ENCODE measurements around the gene TYMS.

Gene TYMS

DNA sequence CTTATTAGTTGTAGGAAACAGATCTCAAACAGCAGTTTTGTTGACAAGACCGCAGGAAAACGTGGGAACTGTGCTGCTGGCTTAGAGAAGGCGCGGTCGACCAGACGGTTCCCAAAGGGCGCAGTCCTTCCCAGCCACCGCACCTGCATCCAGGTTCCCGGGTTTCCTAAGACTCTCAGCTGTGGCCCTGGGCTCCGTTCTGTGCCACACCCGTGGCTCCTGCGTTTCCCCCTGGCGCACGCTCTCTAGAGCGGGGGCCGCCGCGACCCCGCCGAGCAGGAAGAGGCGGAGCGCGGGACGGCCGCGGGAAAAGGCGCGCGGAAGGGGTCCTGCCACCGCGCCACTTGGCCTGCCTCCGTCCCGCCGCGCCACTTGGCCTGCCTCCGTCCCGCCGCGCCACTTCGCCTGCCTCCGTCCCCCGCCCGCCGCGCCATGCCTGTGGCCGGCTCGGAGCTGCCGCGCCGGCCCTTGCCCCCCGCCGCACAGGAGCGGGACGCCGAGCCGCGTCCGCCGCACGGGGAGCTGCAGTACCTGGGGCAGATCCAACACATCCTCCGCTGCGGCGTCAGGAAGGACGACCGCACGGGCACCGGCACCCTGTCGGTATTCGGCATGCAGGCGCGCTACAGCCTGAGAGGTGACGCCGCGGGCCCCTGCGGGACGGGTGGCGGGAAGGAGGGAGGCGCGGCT lies at the start of gene TYMS:
Gene TYMS, plus strand, starts transcription at position 343 of the 690 bp plus-strand sequence. Its CDS starts 90 bp downstream, at position 433.
- Mint-ChIP-seq H3K27me3 (ENCODE audit: low read depth) (no peaks in the 10 kb centered on the region), H3K9me3 (peaks cover 4% of the 10 kb centered on the region), H3K36me3 (ENCODE audit: low read depth) (peaks cover 47% of the 10 kb centered on the region), H3K4me1 (ENCODE audit: low read depth) (peaks cover 38% of the 10 kb centered on the region), H3K27ac (peak within 1 kb of the TSS; percentile 95), H3K4me3 (peak within 1 kb of the TSS; percentile 97)
- DNase-seq (ENCODE audit: low spot score), result peak; percentile 64

DNA sequence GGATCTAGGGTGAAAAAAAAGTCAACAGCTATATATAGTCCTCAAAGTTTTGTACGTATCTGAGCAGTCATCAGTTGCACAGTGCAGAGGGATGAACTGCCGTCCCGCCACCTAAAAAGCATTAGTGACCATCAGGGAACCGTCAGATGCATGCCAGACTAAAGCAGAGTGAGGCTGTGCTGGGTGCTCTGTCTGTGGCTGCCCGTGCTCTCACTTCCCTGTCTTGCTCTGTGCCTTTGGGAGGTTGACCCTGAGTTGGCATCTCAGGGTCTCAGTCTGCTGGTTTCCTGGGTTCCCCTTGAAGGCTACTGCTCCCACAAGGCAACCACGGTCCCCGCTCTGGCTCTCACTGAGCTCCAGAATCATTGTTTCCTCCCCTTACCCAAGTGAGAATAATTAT lies 49.5 kb upstream of the TYMS start:
- H3K27ac Mint-ChIP-seq, result no peak overlapping the region

DNA sequence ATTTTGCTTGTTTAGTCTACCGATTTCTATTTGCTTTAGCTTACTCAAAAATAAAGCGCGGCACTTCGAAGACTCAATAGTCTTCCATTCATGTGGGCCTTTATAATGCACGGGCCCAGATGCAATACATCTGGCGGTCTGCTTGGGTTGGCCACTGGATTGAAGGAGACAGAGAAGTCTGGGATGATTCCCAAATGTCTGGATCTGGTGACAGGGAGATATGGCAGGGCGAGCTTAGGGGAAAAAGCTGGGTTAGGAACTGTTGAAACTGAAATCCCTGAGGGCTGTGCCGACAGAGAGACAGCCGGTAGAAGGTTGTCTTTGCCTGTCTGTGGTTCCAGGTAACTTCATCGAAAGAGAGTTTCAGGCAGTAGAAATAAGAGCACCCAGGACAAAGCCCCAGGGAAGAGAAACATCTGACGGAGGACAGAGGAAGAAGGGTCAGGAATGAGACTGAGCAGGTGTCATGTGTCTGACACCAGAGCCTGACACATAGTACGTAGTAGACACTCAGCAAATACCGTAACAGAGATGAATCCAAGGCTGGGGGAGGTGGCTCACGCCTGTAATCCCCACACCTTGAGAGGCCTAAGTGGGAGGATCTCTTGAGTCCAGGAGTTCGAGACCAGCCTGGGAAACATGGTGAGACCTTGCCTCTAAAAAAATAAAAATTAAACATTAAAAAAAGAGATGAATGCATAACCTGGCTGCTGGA lies 47.1 kb upstream of the TYMS start:
- H3K36me3 Mint-ChIP-seq (ENCODE audit: low read depth), result no peaks in the 10 kb centered on the region
- no peak for DNase-seq (ENCODE audit: low spot score)
- H3K27me3 Mint-ChIP-seq (ENCODE audit: low read depth), result peaks cover 9% of the 10 kb centered on the region
- H3K27ac Mint-ChIP-seq, result no peak overlapping the region
- no peaks in the 10 kb centered on the region for H3K4me1 Mint-ChIP-seq (ENCODE audit: low read depth)
- no peak overlapping the region for H3K4me3 Mint-ChIP-seq
- H3K9me3 Mint-ChIP-seq, result no peaks in the 10 kb centered on the region

More for the DNA sequence above, 49.5 kb upstream of the TYMS start:
- Mint-ChIP-seq H3K4me1 (ENCODE audit: low read depth) (no peaks in the 10 kb centered on the region), H3K27me3 (ENCODE audit: low read depth) (peaks cover 13% of the 10 kb centered on the region), H3K9me3 (no peaks in the 10 kb centered on the region), H3K36me3 (ENCODE audit: low read depth) (no peaks in the 10 kb centered on the region), H3K4me3 (no peak overlapping the region)
- DNase-seq (ENCODE audit: low spot score), result no peak

DNA sequence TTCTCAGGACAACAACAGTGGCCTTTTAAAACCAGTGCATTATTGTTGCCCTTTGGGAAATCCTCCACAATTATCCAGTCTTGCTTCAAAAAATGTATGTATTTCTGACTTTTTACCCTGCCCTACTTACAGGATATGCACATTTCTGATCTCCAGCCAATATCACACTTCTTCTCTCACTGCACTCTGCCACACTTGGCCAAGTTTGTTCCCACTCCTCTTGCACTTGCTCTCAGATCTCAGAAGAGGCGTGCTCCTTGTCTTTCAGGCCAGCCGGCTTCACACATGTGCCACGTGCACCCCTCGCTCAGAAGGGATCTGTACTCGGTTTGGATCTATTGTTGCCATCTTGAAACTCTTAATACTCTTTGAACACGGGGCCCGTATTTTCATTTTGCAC lies 45.3 kb upstream of the TYMS start:
- Mint-ChIP-seq H3K36me3 (ENCODE audit: low read depth) (no peaks in the 10 kb centered on the region), H3K4me1 (ENCODE audit: low read depth) (no peaks in the 10 kb centered on the region), H3K27ac (no peak overlapping the region), H3K4me3 (no peak overlapping the region), H3K9me3 (no peaks in the 10 kb centered on the region), H3K27me3 (ENCODE audit: low read depth) (peaks cover 13% of the 10 kb centered on the region)
- DNase-seq (ENCODE audit: low spot score), result no peak

DNA sequence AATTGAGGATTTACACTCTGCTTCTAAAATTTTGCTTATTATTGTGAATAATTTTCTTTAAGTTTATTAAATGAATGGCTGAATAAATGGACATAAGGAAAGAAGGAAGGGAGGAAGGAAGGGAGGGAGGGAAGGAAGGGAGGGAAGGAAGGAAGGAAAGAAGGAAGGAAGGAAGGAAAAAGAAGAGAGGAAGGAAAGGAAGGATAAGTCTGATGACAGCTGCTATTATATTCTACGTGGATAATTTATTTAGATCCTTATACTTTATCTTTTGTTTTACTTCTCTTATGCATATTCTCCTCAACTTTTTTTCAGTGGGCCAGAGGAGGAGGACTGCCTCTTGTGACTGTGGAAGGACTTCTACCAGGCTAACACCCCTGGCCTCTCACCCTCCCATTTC lies 43.3 kb upstream of the TYMS start:
- Mint-ChIP-seq H3K4me3 (no peak overlapping the region), H3K9me3 (no peaks in the 10 kb centered on the region), H3K36me3 (ENCODE audit: low read depth) (no peaks in the 10 kb centered on the region), H3K27me3 (ENCODE audit: low read depth) (peaks cover 24% of the 10 kb centered on the region), H3K27ac (no peak overlapping the region), H3K4me1 (ENCODE audit: low read depth) (no peaks in the 10 kb centered on the region)
- DNase-seq (ENCODE audit: low spot score), result no peak

DNA sequence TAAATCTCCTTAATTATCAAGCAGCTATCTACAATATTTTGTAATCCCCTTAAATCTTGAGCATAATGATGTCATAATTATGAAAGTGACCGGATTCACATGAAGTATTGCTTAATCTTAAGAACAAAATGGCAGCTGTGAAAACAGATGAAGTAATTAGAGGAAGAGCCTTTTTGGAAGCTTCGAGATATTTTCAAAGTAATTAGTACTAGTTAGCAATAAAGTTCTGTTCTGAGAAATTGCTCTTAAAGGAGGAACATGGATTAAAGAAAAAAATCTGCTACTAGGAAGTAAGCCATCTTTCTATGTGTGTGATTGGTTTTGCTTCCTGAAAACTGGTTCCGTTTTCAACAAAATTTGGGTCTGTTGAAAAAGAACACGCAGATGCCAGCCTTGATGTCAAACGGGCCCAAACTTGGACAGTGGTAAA lies 42.3 kb upstream of the TYMS start:
- no peaks in the 10 kb centered on the region for H3K36me3 Mint-ChIP-seq (ENCODE audit: low read depth)

DNA sequence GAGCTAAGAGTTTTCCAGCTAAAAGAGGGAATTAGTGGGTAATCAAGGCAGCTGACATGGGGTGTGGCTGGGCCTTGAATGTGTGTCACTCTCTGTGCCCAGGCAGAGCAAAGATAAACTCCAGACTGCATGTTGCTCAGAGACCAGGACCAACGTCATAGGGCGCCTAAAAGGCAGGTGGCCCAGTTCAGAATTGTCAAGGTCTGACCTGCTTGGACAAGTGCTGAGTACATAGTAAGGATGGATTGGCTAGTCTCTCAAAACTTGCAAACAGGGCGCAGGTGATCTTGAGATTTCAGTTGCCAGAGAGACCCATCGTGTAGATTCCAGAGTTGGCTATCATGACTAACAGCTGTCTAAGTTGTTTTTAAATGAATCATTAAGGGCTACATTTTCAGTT lies 41.7 kb upstream of the TYMS start:
- Mint-ChIP-seq H3K4me3 (no peak overlapping the region), H3K36me3 (ENCODE audit: low read depth) (no peaks in the 10 kb centered on the region), H3K27me3 (ENCODE audit: low read depth) (peaks cover 31% of the 10 kb centered on the region), H3K9me3 (no peaks in the 10 kb centered on the region), H3K27ac (no peak overlapping the region), H3K4me1 (ENCODE audit: low read depth) (no peaks in the 10 kb centered on the region)
- no peak for DNase-seq (ENCODE audit: low spot score)

More for the DNA sequence above, 42.3 kb upstream of the TYMS start:
- H3K4me1 Mint-ChIP-seq (ENCODE audit: low read depth), result no peaks in the 10 kb centered on the region
- H3K27ac Mint-ChIP-seq, result no peak overlapping the region
- no peak for DNase-seq (ENCODE audit: low spot score)
- no peak overlapping the region for H3K4me3 Mint-ChIP-seq
- no peaks in the 10 kb centered on the region for H3K9me3 Mint-ChIP-seq
- H3K27me3 Mint-ChIP-seq (ENCODE audit: low read depth), result peaks cover 30% of the 10 kb centered on the region

DNA sequence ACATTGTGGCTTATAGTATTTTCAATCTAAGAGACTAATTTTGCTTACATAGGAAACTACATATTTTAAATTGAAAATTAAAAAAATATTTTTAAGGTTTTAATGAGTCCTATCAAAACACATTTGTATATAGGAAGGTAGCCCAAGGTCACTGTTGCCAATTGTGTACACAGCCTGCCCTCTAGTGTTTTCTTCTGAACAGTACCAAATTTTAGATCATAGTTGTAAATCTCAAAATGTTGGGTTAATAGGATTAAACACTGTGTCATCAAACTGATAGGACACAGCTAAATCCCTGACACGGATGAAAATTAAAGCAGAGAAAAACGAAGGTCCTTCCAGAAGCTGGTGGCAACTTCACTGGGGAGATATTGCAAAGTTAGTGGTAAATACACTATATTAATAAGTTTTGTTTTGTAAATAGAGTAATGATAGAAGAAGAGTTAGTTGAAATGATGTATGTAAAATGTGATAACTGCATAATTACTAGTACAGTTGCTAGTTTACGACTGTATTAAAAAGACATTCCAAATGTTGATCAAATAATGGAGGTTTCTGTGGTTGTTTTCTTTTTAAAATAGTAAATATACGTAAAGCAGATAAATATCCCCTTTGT lies 41.0 kb upstream of the TYMS start:
- Mint-ChIP-seq H3K4me3 (no peak overlapping the region), H3K9me3 (no peaks in the 10 kb centered on the region), H3K27me3 (ENCODE audit: low read depth) (peaks cover 35% of the 10 kb centered on the region), H3K27ac (no peak overlapping the region), H3K4me1 (ENCODE audit: low read depth) (no peaks in the 10 kb centered on the region), H3K36me3 (ENCODE audit: low read depth) (no peaks in the 10 kb centered on the region)
- no peak for DNase-seq (ENCODE audit: low spot score)

DNA sequence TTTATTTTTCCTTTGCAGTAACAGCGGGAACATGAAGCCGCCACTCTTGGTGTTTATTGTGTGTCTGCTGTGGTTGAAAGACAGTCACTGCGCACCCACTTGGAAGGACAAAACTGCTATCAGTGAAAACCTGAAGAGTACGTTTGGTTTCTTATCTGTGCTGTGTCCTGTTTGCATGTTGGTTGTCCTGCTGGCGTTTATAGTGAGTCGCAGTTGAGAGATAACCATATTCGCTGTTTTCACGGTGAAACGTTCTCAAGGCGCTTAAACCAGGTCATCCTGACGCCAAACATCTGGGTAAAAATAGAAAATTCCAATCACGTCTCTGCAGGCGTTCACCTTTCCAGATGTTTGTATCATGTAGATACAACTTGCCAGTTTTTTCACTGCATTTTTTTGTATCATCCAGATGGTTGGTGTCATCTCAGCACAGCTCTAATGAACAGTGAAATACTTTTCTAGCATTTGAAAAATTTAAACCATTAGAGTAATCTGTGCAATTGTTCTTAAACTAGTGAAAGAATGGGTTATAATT lies 39.4 kb upstream of the TYMS start:
- H3K36me3 Mint-ChIP-seq (ENCODE audit: low read depth), result no peaks in the 10 kb centered on the region
- no peaks in the 10 kb centered on the region for H3K4me1 Mint-ChIP-seq (ENCODE audit: low read depth)
- H3K27ac Mint-ChIP-seq, result no peak overlapping the region
- H3K4me3 Mint-ChIP-seq, result no peak overlapping the region
- DNase-seq (ENCODE audit: low spot score), result no peak
- no peaks in the 10 kb centered on the region for H3K9me3 Mint-ChIP-seq
- H3K27me3 Mint-ChIP-seq (ENCODE audit: low read depth), result peaks cover 38% of the 10 kb centered on the region

DNA sequence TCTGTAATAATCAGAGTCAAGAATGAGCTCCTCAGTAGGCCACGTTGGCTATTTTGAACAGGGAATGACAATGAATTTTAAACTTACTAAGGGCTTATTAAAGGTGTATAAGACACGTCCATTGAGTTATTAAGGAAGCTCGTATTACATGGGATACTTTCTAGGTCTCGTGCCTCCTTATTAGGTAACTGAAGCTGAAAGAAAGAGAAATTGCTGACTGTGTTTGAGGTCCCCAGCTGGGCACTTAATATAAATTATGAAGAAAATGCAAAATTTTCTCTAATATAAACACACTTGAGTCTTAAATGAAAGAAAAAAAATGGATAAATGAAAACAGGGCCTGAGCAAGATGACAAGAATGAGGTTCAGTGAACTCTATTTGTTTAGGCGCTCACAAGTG lies 38.8 kb upstream of the TYMS start:
- no peak overlapping the region for H3K27ac Mint-ChIP-seq
- H3K9me3 Mint-ChIP-seq, result no peaks in the 10 kb centered on the region
- H3K36me3 Mint-ChIP-seq (ENCODE audit: low read depth), result no peaks in the 10 kb centered on the region
- peaks cover 39% of the 10 kb centered on the region for H3K27me3 Mint-ChIP-seq (ENCODE audit: low read depth)
- no peak overlapping the region for H3K4me3 Mint-ChIP-seq
- no peaks in the 10 kb centered on the region for H3K4me1 Mint-ChIP-seq (ENCODE audit: low read depth)
- DNase-seq (ENCODE audit: low spot score), result no peak

DNA sequence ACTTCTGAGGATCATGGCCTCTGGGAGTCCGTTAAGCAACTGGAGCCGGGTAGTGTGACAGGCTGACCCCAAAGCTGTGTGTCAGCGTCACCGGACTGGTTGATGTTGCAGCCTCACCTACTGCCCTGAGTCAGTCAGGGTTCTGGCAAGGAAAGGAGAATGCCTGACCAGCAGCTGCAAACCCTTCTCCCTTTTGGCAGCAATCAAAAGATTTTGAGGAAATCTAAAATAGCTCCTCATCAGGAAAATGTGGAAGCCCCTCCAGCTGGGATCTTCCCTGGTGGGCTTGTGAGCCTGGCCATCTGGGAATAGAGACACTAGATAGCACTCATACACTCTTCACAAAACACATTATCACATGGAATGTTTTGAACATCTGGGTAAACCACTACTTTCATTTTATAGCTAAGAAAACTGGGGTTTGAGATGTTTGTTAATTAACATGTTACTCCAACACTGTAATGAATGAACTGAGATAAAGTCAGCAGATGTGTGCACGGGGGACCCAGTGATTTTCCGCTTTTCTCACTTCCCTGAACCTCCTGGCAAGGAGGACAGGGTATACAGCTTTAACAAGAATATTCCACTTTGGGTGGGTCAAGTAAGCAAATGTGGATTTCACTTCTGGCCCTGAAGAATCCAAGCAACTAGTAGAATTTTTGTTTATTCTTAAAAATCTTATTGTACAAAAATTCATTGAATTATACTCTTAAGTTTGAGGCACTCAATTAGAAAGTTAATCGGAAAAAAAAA lies 36.0 kb upstream of the TYMS start:
- Mint-ChIP-seq H3K4me1 (ENCODE audit: low read depth) (peaks cover 2% of the 10 kb centered on the region), H3K36me3 (ENCODE audit: low read depth) (no peaks in the 10 kb centered on the region), H3K27ac (no peak overlapping the region), H3K27me3 (ENCODE audit: low read depth) (peaks cover 41% of the 10 kb centered on the region), H3K4me3 (no peak overlapping the region), H3K9me3 (no peaks in the 10 kb centered on the region)
- DNase-seq (ENCODE audit: low spot score), result no peak

DNA sequence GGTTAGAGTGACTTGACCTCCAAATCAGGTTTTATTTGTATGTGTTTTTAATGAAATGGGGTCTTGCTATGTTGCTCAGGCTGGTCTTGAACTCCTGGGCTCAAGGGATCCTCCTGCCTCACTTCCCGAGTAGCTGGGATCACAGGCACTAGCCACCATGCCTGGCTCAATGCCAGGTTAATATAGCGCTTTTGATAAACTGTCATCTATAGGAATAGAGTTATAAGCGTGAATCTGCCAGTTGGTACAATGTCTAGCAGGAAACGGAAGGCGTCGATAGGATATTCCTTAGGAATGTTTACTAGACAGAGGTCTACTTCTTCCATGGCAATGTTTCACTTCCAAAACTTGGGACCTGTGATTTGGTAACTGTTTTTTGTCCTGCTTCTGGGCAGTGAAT lies 35.2 kb upstream of the TYMS start:
- H3K9me3 Mint-ChIP-seq, result no peaks in the 10 kb centered on the region
- no peaks in the 10 kb centered on the region for H3K36me3 Mint-ChIP-seq (ENCODE audit: low read depth)
- DNase-seq (ENCODE audit: low spot score), result no peak
- peaks cover 42% of the 10 kb centered on the region for H3K27me3 Mint-ChIP-seq (ENCODE audit: low read depth)
- H3K4me3 Mint-ChIP-seq, result no peak overlapping the region
- H3K4me1 Mint-ChIP-seq (ENCODE audit: low read depth), result peaks cover 2% of the 10 kb centered on the region
- H3K27ac Mint-ChIP-seq, result no peak overlapping the region

DNA sequence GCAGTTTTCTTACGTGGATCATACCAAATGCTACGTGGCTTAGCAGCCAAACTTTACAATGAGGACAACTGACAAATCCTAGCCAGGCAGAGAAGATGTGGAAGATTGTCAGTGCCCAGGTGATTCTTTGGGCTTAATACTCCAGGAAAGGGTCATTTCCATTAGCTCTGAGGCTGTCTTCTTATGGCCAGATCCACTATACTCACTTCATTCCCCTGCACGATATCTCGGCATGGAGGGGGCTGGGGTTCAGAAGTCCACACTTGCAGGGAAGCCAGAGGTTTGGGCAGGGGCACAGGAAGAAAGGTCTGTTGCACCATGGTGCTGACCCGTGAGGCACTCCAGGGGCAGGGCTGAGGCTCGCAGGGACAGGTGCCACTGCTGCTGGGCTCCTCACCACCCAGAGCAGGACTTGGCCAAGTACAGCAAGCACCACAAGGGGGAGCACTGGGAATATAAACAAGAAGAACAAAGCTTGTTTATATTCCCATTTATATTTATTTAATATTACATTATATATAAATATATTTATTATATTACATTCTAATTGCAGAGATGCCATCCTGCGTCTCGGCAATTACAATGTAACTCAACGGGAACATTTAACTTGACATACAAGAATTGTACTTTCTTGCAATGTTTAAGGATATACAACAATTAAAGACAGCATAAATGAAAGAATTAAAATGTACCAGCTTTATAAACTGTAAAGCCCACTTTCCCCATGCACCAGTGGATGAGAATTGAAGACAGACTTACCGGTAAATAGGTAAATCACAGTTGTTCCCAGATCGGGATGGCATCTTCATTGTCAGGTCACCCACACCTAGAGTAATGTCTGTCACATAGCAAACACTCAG lies 33.5 kb upstream of the TYMS start:
- DNase-seq (ENCODE audit: low spot score), result peak; percentile 28
- H3K4me1 Mint-ChIP-seq (ENCODE audit: low read depth), result peaks cover 2% of the 10 kb centered on the region
- no peaks in the 10 kb centered on the region for H3K9me3 Mint-ChIP-seq
- no peaks in the 10 kb centered on the region for H3K36me3 Mint-ChIP-seq (ENCODE audit: low read depth)
- H3K27ac Mint-ChIP-seq, result no peak overlapping the region
- H3K4me3 Mint-ChIP-seq, result no peak overlapping the region
- H3K27me3 Mint-ChIP-seq (ENCODE audit: low read depth), result peaks cover 38% of the 10 kb centered on the region
